NCI-H446 (cell line): ENCODE data around the gene LARGE1.

Experiments
- DNase-seq, 2 experiments: peaks; one replicate each; lab custom pipeline; 2025; lab: John Stamatoyannopoulos, UW

Gene LARGE1

DNA sequence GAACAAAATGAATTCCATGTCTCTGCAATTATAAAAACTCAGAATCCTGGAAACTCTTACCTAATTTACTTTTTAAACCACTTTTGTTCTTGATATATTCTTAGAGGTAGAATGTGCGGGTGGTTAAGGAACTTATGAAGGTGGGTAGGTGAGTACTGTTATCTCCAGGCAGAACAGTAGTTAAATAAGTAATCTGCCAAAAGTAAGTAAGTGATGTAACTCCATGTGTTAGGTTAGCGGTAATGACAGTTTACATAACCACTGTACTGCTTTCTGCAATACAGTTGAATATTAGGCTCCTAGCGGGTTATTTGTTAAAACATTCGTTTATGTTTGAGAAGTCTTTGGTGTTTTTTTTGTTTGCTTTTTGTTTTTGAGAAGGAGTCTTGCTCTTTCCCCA, 7.1 kb downstream of the LARGE1 start:
- DNase-seq, result no peak

DNA sequence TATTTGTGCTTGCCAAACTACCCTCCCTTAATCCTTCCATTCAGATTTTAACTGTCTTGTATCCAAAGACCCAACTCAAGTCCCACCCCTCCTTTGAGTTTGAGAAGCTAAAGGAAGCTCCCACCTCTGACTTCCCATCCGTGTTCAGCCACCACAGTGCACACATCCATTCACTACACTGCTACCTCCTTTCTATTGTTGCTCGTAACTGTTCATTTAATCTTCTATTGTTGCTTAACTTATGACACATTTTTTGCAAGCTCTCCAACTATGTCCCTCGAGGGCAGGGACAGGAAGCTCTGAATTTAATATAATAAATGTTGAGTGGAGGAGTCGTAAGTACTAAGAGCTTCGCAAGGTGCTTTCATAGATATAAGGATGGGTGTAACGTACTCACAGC, 10.4 kb downstream of the LARGE1 start:
- no peak for DNase-seq

- no peak for DNase-seq
Observed at GRCh38 chr22:33909075-33909458, 11.2 kb downstream of the LARGE1 start.

DNA sequence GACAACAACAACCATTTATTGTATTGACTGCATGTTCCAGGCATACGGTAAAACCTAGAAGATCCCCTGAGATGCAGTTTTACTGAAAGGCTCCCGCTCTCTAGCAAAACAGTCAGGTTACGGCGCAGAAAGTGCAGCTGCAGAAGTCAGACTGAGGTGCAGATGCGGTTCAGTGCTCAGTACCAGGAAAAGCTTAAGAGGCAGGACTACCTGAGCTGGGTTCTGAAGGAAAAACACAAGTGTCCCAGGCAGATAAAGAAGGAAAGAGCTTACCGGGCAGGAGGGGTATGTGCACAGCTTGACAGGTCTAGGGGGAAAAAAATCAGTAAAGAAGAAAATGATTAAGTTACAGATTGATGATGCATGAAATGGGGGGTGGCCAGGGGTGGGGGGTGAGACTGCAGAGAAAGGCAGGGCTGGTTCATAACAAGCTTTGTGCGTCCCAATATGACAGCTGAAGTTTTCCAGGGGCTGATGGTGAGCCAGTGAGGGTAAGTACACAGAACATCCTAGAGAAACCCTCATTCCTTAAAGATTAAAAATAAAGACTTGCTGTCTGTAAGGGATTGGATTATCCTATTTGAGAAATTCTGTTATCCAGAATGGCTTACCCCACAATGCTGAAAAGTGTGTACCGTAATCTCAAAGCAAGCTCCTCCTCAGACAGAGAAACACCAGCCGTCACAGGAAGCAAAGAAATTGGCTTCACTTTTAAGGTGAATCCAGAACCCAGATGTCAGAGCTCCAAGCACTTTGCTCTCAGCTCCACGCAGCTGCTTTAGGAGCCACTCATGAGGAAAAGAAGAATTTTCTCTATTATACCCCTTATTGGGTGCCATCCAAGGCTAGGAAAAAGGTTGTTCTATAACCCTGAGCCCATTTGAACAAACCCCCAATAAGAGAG, 11.9 kb downstream of the LARGE1 start:
- DNase-seq, result no peak

DNA sequence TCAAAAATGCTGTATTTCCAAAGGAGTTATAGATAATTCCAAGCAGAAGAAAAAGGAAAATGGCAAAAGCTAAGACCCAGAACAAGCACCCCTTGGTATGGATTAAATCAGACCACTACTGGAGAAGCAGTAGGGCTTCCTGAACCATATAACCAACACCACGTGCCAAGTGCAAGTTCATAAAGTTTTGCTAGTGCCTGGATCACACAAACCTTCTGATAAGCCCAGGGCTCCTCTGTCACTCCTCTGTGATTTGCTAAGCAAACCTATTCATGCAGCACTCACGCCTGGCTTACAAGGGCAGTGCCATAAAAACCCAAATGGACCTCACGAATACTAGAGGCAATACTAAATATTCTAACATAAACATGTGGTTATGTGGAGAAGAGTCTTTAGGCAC, 13.3 kb downstream of the LARGE1 start:
- DNase-seq, result no peak

- no peak for DNase-seq
Observed at GRCh38 chr22:33906475-33906874, 13.8 kb downstream of the LARGE1 start.

DNA sequence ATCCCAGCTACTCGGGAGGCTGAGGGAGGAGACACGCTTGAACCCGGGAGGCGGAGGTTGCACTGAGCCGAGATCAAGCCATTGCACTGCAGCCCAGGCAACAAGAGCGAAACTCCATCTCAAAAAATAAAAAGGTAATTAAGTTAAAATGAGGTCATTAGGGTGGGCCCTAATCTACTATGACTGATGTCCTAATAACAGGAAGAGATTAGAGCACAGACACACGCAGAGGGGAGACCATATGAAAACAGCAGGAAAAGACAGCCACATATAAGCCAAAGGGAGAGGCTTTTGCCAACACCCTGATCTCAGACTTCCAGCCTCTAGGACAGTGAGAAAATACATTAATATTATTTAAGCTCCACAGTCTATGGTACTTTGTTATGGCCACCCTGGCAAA, 17.3 kb downstream of the LARGE1 start:
- no peak for DNase-seq

DNA sequence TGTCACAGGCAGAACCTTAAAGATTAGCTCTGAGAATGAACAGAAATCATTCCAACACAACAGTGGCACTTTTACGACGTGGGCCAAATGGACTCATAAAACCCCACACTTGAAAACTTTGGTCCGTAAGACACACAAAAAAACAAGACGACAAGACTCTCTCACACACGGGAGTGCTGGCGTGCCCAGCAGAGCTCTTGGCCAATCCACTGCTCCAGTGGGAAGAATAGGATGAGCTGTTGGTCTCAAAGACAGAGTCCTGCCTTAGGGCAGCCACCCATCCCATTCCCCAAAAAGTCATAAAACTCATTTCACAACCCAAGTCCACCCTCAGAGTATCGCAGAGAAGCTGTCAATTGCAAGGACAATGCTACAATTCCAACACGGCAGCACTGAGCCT, 18.2 kb downstream of the LARGE1 start:
- DNase-seq, result no peak

DNA sequence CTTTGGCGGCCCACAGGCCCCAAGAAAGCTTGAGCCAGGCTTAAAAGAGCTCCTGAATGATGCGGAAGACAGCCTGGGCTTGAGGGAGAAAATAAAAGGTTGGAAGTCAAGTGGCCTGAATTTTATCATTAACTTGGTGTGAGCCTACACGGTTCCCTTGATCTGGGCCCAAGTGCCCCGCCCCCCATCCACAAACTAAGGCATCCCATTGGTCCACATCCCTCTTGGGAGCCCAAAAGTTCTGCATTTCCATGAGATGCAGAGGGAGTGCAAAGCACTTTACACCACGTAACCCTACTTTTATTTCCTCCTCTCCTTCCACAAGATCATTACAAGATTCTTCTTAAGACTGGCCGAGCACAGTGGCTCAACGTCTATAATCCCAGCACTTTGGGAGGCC, 22.2 kb downstream of the LARGE1 start:
- no peak for DNase-seq

DNA sequence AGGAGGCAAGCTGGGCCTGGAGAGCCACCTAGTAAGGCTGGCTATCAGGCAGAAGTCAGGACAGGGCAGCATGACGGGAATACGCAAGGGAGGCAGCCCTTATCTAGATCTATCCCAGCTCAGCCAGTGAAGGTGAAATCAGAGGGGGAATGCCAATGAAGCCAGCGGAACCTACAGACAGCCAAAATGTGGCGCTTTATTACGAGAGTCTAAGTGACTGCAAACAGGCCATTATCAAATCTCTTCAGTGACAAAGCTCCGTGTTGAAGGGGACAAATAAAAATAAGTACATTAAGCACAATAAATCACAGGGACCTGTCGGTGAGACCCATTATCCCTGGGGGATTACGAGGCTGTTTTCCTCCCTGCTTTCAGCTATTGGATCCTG, 22.8 kb downstream of the LARGE1 start:
- DNase-seq, result no peak

GRCh38 chr22:33896575-33897447, 23.5 kb downstream of the LARGE1 start:
- no peak for DNase-seq

- no peak for DNase-seq
Observed at GRCh38 chr22:33896154-33896553, 24.1 kb downstream of the LARGE1 start.

DNA sequence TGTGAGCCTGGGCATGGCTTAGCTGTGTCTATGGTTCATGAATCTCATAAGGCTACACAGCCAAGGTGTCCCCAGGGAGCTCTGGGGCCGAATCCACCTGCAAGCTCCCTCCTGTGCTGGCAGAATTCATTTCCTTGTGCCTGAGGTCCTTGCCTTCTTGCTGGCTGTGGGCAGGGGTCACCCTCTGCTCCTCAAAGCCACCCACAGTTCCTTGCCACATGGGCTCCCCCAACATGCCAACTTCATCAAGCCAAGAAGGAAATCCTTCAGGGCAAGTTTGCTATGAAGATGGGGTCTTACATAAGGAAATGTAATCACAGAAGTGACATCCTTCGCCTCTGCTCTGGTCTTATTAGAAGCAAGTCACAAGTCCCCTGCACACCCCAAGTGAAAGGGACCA, 24.8 kb downstream of the LARGE1 start:
- no peak for DNase-seq

DNA sequence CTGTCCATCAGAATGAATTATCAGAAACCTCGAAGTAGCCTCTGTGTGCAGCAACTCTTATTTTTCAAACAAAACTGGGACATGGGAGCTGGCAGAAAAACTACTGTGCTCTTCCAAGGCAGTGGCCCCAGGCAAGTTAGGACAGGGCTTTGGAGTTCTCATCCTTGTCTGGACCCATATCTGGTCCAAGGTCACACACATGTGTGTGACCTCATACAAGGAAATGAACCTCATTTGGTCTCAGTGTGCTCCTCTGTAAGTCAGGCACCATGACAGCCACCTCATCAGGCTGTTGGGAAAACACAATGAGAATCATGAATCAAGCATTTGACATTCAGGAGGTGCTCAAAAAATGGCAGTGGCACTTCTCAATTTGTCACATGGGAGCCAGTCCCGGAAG, 25.8 kb downstream of the LARGE1 start:
- no peak for DNase-seq

DNA sequence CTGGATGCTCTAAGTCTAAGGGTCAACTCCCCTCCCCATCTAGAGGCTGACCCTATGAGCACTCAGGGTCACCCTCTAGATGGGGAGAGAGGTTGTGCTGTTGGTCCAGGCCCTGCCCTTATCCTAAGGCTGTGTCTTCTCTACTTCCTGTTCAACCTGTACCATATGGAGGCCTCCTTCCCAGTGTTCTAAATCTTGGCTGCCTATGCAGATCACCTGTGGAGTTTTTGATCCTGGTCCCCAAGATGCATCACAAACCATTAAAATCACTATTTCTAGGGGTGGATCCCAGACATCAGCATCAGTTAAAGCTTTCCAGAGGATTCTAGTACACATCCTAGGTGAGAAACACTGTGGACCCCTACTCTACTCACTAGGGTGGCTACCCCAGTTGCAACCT, 26.2 kb downstream of the LARGE1 start:
- DNase-seq, result no peak

DNA sequence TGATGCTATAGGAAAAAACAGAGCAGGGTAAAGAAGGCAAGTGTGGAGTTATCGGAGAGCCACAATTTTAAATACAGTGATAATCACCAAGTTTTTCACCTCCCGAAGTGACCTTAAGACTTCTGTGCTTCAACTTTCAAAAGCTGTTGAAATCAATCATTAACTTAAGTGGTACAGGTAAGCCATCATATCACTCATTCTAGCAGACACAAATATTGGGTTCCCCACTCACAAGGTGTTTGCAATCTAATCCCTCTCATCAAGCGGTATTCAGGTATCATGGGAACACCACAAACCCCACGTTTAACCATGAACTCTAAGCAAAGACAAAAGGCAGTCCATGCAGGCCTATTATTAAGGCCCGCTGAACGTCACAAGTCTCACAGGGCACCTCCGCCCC, 26.8 kb downstream of the LARGE1 start:
- DNase-seq, result no peak

DNA sequence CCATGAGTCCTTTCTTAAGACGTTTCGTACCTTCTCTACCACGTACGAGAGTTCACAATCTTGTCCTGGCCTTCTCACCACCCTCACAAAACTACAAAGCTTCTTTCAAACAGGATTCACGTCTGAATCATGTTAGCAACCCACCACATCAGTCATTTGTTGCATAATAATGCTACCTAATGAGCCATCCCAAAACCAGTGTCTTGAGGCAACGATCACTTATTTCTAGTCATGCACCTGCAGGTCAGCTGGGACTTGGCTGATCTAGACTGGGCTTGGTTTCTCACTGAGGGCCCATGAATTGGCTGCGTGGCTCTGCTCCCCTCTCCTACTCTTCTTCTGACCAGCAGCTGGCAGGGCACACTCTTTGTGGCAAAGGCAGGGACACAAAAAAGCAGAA, 28.3 kb downstream of the LARGE1 start:
- DNase-seq, result no peak

GRCh38 chr22:33891455-33891854, 28.8 kb downstream of the LARGE1 start:
- no peak for DNase-seq

GRCh38 chr22:33889748-33890147, 30.5 kb downstream of the LARGE1 start:
- no peak for DNase-seq

- no peak for DNase-seq
Observed at GRCh38 chr22:33888821-33889220, 31.5 kb downstream of the LARGE1 start.

GRCh38 chr22:33887173-33887572, 33.1 kb downstream of the LARGE1 start:
- DNase-seq, result no peak

GRCh38 chr22:33886696-33887095, 33.6 kb downstream of the LARGE1 start:
- no peak for DNase-seq

GRCh38 chr22:33884829-33885228, 35.4 kb downstream of the LARGE1 start:
- no peak for DNase-seq
